Activated CD4-positive, alpha-beta T cell treated with anti-CD3 and anti-CD28 coated beads for 4 hours (primary cell): ENCODE results near the gene ZG16.
A peak's percentile ranks its signal among the peaks of the same experiment; 100 is the strongest.
"Not testable (repeated sequence)": the region's sequence is repeated elsewhere in the genome, so short reads cannot be mapped to it uniquely, and the experiment has no call there.

Experiments used
- DNase-seq, 2 donors: peaks; one replicate each; pipeline ENCODE4 v3.0.0-alpha.2; 2020

ZG16 gene, protein sequence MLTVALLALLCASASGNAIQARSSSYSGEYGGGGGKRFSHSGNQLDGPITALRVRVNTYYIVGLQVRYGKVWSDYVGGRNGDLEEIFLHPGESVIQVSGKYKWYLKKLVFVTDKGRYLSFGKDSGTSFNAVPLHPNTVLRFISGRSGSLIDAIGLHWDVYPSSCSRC

DNA sequence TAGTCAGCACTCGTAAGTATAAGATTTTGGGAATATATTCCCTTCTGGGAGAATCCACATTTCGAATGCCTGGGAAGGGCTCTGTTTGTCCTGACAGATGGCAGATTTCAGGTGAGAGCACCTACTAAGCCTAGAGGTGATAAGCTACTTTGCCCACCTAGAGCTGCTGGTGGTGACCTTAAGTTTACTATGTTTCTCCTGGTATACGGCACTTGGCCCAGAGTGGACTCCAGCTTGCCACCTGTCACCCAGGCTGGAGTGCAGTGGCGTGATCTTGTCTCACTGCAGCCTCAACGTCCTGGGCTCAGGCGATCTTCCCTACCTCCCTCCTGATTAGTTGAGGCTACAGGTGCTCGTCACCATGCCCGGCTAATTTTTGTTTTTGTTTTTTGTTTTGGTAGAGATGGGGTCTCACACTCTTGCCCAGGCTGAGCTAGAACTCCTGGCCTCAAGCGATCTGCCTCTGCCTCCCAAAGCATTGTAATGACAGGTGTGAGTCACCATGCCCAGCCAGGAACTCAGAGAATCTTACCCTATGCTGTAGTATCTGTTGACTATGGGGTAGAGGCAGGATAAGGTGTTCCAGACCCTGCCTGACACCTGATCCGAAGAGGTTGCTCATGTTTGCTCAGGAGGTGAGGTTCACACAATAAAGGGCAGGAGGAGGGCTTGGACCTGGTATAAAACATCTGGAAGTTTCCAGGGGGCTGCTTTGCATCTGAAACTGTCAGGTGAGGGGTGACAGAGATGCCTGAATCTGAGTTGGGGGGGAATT is at the start of gene ZG16:
ZG16 (plus strand) TSS at position 681 of the 775 bp plus-strand sequence. CDS start 1,011 bp downstream, outside the sequence.
- no peak for DNase-seq

GRCh38 chr16:29729116-29729521 is 48.9 kb upstream of the ZG16 start:
- no peak for DNase-seq

- no peak for DNase-seq
Observed at GRCh38 chr16:29730649-29731048, 47.4 kb upstream of the ZG16 start.

DNA sequence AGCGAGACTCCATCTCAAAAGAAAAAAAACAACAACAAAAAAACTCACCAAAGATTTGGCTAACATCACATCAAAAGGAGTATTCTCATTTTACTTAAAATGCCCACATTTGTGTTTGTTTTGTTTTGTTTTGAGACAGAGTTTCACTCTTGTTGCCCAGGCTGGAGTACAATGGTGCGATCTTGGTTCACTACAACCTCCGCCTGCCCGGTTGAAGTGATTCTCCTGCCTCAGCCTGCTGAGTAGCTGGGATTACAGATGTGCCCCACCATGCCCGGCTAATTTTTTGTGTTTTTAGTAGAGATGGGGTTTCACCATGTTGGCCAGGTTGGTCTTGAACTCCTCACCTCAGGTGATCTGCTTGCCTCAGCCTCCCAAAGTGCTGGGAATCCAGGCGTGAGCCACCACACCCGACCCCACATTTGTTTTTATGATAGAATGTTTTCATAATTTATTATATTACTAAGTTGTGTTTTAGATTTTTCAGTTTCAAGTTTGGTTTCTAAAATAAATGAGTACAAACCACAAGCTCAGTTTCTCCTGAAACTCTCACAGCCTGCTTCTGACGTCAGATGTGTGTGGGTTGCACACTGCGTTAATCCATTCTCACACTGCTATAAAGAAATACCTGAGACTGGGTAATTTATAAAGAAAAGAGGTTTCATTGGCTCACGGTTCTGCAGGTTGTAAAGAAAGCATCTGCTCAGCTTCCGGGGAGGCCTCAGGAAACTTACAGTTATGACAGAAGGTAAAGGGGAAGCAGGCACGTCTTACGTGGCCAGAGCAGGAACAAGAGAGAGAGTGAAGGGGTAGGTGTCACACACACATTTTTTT is 46.1 kb upstream of the ZG16 start:
- peak; percentile 50 to 60 for DNase-seq

DNA sequence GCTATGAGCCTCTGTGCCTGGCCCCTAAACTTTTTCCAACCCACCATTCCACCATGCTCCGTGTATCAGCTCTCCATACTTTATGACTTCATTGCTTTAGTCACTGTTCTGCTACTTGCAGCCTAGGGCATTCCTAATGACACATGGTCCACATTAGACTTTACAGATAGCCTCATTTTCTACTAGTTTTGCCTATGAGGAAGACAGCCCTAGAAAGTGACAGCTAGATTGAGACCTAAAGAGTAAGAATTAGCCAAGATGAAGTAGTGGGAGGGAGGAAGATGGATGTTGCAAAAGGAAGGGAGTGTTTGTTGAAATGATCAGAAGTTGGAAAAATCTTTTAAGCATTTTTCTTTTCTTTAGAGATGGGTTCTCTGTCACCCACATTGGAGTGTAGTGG is 43.3 kb upstream of the ZG16 start:
- DNase-seq = no peak

DNA sequence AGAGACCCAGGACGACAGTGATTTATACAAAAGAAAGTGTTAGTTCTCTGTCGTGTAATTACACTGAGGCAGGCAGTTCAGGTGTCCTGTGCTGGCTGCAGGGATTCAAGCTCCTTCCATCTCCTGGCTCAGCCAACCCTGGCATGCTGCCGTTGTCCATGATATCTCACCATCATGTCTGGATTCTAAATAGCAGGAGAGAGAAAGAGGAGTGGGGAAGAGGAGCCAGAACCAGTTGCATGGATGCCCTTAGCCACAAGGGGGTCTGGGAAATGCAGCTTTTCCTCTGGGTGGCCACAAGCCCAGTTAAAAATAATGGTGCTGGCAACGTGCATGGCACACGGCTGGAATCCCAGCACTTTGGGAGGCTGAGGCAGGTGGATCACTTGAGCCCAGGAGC is 41.9 kb upstream of the ZG16 start:
- DNase-seq = no peak

GRCh38 chr16:29736764-29737163 is 41.3 kb upstream of the ZG16 start:
- DNase-seq = no peak

GRCh38 chr16:29737713-29738112 is 40.3 kb upstream of the ZG16 start:
- no peak for DNase-seq

- DNase-seq = peak; percentile 45 to 48
Observed at GRCh38 chr16:29738514-29738913, 39.5 kb upstream of the ZG16 start.

DNA sequence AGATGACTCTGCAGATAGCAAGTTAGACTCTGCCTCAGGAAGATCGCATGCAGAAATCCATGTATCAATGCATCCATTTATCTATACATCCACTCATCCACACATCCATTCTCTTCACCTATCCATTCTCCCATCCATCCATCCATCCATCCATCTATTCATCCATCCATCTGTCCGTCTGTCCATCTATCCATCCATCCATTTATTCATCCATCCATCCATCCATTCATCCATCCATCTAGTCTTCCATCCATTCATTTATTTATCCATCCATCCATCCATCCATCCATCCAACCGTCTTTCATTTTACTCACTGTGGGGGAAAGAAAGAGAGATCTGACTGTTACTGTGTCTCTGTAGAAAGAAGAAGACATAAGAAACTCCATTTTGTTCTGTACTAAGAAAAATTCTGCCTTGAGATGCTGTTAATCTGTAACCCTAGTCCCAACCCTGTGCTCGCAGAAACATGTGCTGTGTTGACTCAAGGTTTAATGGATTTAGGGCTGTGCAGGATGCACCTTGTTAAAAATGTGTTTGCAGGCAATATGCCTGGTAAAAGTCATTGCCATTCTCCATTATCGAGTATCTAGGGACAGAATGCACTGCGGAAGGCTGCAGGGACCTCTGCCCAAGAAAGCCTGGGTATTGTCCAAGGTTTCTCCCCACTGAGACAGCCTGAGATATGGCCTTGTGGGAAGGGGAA is 38.0 kb upstream of the ZG16 start:
- DNase-seq = not testable (repeated sequence)

- not testable (repeated sequence) for DNase-seq
Observed at GRCh38 chr16:29740630-29741015, 37.4 kb upstream of the ZG16 start.

DNA sequence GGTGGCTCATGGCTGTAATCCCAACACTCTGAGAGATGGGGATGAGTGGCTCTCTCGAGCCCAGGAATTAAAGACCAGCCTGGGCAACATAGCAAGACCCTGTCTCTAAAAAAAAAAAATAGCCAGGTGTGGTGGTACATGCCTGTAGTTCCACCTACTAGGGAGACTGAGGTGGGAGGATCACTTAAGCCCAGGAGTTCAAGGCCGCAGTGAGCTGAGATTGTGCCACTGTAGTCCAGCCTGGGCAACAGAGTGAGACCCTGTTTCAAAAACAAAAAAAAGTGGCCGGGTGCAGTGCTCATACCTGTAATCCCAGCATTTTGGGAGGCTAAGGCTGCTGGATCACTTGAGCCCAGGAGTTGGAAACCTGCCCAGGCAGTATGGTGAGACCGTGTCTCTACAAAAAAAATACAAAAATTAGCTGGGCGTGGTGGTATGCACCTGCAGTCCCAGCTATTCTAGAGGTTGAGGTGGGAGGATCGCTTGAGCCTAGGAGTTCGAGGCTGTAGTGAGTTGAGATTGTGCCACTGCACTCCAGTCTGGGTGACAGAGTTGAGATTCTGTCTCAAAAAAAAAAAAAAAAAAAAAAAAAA is 35.3 kb upstream of the ZG16 start:
- DNase-seq = no peak

DNA sequence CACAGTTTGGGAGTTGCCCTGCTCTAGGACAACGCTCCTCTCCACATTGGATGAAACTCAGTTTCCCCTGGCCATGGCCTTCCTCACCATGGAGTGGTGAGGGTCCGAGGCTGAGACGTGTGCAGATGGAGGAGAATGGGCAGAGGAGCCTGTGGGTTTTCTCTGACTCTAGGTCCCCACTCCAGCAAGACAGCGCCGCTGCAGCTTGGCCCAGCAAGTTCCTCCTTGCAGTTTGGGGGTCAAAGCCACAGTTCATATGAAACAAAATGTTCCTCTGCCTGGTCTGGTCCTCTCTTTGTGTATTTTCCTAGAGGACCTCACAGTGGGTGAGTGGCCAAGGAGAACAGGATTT is 34.6 kb upstream of the ZG16 start:
- DNase-seq = no peak

GRCh38 chr16:29743827-29744531 is 34.1 kb upstream of the ZG16 start:
- peak; percentile 22 to 39 for DNase-seq

DNA sequence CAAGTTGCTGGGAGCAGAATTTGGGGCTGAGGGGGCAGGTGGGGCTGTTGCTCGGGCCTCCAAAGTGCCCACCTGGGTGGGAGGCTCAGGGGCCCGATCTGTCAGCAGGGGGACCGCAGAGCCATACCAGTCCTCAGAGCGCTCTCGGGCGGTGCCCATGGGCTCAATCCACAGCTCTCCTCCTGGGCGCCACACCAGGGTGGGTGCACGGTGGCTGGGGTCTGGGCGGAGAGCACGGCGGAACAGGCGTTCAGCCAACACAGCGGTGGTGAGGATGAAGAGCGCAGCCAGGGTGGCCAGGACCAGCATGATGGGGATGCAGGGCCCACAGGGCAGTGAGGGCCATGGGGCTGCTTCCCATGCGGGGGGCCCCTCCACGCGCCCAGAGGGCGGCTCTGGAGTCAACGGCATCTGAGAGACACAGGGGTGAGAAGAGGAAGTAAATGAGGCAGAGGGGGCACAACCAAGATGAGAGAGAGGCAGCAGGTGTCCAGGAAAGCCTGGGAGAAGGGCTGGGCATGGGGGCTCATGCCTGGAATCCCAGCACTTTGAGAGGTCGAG is 33.4 kb upstream of the ZG16 start:
- no peak for DNase-seq

DNA sequence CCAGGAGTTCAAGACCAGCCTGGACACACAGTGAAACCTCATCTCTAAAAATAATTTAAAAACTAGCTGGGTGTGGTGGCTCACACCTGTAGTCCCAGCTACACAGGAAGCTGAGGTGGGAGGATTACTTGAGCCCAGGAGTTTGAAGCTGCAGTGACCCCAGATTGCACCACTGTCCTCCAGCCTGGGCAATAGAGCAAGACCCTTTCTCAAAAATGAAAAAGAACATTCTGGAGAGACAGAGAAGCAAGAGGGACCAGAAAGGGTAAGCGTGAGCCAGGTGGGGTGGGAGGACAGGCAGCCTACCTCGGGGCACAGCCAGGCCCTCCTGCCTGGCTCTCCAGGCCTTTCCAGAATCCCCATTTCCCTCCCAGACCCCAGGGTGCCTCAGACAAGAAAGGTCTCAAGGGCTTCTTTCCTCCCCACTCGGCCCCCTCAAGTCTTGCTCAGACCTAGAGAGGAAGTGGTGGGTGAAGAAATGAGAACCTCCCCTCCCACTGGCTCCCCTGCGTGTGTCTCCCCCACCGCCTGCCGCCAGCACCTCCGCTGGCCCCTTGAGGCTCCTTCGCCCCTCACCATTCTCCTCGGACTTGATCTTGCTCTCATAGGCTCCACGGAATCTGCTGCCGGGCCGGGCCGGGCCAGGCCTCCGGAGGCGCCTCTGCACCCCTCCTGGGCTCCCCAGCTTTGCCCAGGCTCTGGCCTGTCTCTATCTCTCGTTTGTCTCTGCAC is 32.8 kb upstream of the ZG16 start:
- peak; percentile 42 for DNase-seq

GRCh38 chr16:29745853-29746345 is 32.2 kb upstream of the ZG16 start, which contains the start of gene C16orf54:
C16orf54 (minus strand) TSS chr16:29745990; CDS start chr16:29744951, 1,039 bp downstream.
- peak; percentile 75 to 83 for DNase-seq

DNA sequence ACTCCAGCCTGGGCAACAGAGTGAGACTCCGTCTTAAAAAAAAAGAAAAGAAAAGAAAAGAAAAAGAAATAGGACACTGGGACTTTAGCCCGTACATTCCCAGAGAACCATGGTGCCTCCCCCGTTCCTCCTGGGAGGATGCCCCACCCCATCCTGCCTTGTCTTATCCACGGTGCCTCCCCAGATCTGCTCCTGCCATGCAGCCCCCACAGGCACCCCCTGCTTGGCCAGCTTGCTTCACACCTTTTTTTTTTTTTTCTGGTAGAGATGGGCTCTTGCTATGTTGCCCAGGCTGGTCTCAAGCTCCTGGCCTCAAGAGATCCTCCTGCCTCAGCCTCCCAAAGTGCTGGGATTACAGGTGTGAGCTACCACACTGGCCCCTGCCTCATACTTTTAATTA is 31.5 kb upstream of the ZG16 start:
- not testable (repeated sequence) for DNase-seq

GRCh38 chr16:29747947-29748759 is 29.9 kb upstream of the ZG16 start:
- no peak for DNase-seq

GRCh38 chr16:29748760-29749149 is 29.3 kb upstream of the ZG16 start:
- not testable (repeated sequence) for DNase-seq
